Prostate gland (tissue), 2 donors: ENCODE measurements around the gene OR12D3.

Experiments used
- CTCF ChIP-seq, 4 experiments: fragments of 200-600 bp in 2 of 4; fragments of 450-650 bp in 2 of 4; sonication (generic) in 2 of 4; IDR thresholded peaks; 1 replicate in 3 of 4; 2 replicates in 1 of 4; pipeline ENCODE4 v1.5.1; 2016 to 2019; ENCODE audit warnings: antibody characterized with exemption in 4 of 4, mild to moderate bottlenecking in 2 of 4, moderate library complexity in 2 of 4
- POLR2A ChIP-seq: fragments of 450-650 bp; IDR thresholded peaks from one replicate; pipeline ENCODE4 v1.6.1; 2016; ENCODE audit warnings: antibody characterized with exemption, mild to moderate bottlenecking
- POLR2AphosphoS5 ChIP-seq: sonication (generic); formaldehyde crosslinking; IDR thresholded peaks from one replicate; pipeline ENCODE4 v1.6.1; 2017; ENCODE audit warnings: antibody characterized with exemption

DNA sequence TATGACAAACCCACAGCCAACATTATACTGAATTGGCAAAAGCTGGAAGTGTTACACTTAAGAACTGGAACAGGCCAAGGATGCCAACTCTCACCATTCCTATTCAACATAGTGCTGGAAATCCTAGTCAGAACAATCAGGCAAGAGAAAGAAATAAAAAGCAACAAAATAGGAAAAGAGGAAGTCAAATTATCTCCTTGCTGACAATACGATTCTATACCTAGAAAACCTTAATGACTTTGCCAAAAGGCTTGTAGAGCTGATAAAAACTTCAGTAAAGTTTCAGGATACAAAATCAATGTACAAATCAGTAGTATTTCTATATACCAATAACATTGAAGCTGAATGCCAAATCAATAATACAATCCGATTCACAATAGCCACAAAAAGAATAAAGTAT lies 38.8 kb downstream of the OR12D3 start:
- no peak for TF ChIP-seq CTCF (IDR thresholded peaks at IDR 0.05)
- TF ChIP-seq POLR2AphosphoS5: no peak
- no peak for TF ChIP-seq POLR2A
